HEK293T (cell line): ENCODE measurements around the gene SMARCAL1.

Experiments used
- ARNT ChIP-seq: fragments of 450-650 bp; IDR thresholded peaks from 2 replicates; pipeline ENCODE4 v1.6.1; 2017; ENCODE audit warnings: mild to moderate bottlenecking
- BHLHE40 ChIP-seq: fragments of 450-650 bp; IDR thresholded peaks from 2 replicates; pipeline ENCODE4 v1.6.1; 2016; ENCODE audit warnings: mild to moderate bottlenecking, moderate library complexity, borderline replicate concordance
- FOXA1 ChIP-seq: fragments of 450-650 bp; IDR thresholded peaks from 2 replicates; pipeline ENCODE4 v1.6.1; 2016; ENCODE audit warnings: mild to moderate bottlenecking
- FOXK2 ChIP-seq: fragments of 450-650 bp; IDR thresholded peaks from 2 replicates; pipeline ENCODE4 v1.6.1; 2016; ENCODE audit warnings: mild to moderate bottlenecking
- FOXM1 ChIP-seq: fragments of 450-650 bp; IDR thresholded peaks from 2 replicates; pipeline ENCODE4 v1.6.1; 2017; ENCODE audit warnings: mild to moderate bottlenecking, borderline replicate concordance
- HDGF ChIP-seq: fragments of 450-650 bp; IDR thresholded peaks from 2 replicates; pipeline ENCODE4 v1.6.1; 2017; ENCODE audit warnings: antibody characterized with exemption, borderline replicate concordance
- L3MBTL2 ChIP-seq: fragments of 450-650 bp; conservative IDR thresholded peaks from 2 replicates; pipeline ENCODE4 v1.6.1; 2016; ENCODE audit warnings: mild to moderate bottlenecking
- LEF1 ChIP-seq: fragments of 450-650 bp; IDR thresholded peaks from 2 replicates; pipeline ENCODE4 v1.6.1; 2017; ENCODE audit warnings: mild to moderate bottlenecking, borderline replicate concordance
- NFRKB ChIP-seq: fragments of 450-650 bp; IDR thresholded peaks from 2 replicates; pipeline ENCODE4 v1.6.1; 2016; ENCODE audit warnings: mild to moderate bottlenecking, moderate library complexity
- SP1 ChIP-seq: fragments of 450-650 bp; IDR thresholded peaks from 2 replicates; pipeline ENCODE4 v1.6.1; 2017
- SUZ12 ChIP-seq: fragments of 450-650 bp; IDR thresholded peaks from 2 replicates; pipeline ENCODE4 v1.6.1; 2016; ENCODE audit warnings: mild to moderate bottlenecking
- TARDBP ChIP-seq: fragments of 450-650 bp; IDR thresholded peaks from 2 replicates; pipeline ENCODE4 v1.6.1; 2016
- ZNF384 ChIP-seq: fragments of 450-650 bp; IDR thresholded peaks from 2 replicates; pipeline ENCODE4 v1.6.1; 2016

DNA sequence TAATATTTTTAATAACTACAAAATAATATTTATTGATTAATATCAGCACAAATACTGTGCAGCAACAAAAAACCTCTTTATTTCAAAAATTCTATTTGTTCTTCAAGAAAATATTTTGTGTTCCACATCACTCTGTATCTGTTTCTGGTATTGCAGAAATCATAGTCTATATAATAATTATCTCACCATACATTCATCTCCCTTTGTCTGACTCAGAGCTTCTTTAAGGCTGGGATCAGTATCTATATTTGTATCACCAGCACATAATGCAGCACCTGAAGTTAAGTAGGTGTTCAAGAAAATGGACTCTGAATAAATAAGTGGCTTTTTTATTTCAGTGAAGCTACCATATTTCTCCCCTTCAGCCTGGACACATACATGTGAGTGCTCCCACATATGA, 38.4 kb upstream of the SMARCAL1 start:
- no peak for TF ChIP-seq FOXM1
- no peak for TF ChIP-seq L3MBTL2
- TF ChIP-seq TARDBP: no peak
- no peak for TF ChIP-seq ARNT
- TF ChIP-seq BHLHE40: no peak
- TF ChIP-seq FOXA1: no peak
- TF ChIP-seq SUZ12: no peak
- TF ChIP-seq HDGF: no peak
- no peak for TF ChIP-seq ZNF384
- no peak for TF ChIP-seq SP1
- TF ChIP-seq FOXK2: no peak
- TF ChIP-seq LEF1: no peak
- TF ChIP-seq NFRKB: no peak
